ENCODE results near the gene TNKS1BP1. TPM values are rescaled to one million over a fixed set of nuclear protein-coding genes. Genes with fewer than 3 reads are reported as not detected.
"Not testable (repeated sequence)": the region's sequence is repeated elsewhere in the genome, so short reads cannot be mapped to it uniquely, and the experiment has no call there.

The TNKS1BP1 gene
- polyA plus RNA-seq, 1 donor: 103 TPM

- DNase-seq: no peak
- Histone ChIP-seq H3K4me1 (ENCODE audit: control insufficient read depth, insufficient read depth, low read length) (peaks cover 28% of the 10 kb centered on the region), H3K27ac (ENCODE audit: low read length) (no peak overlapping the region), H3K9me3 (ENCODE audit: control insufficient read depth, low read depth, low read length) (peaks cover 16% of the 10 kb centered on the region), H3K27me3 (ENCODE audit: control insufficient read depth, insufficient read depth, low read length) (no peaks in the 10 kb centered on the region), H3K36me3 (ENCODE audit: control insufficient read depth, insufficient read depth, low read length) (peaks cover 72% of the 10 kb centered on the region), H3K4me3 (ENCODE audit: low read length) (no peak overlapping the region)
- WGBS (ENCODE audit: insufficient coverage, low lambda C conversion rate): no CpG with 5 or more reads among the region's 8 CpGs
Measured at GRCh38 chr11:57303990-57304579, 20.7 kb downstream of the TNKS1BP1 start.

GRCh38 chr11:57303280-57303989 lies 21.3 kb downstream of the TNKS1BP1 start:
- Histone ChIP-seq H3K36me3 (ENCODE audit: control insufficient read depth, insufficient read depth, low read length) (peaks cover 71% of the 10 kb centered on the region), H3K9me3 (ENCODE audit: control insufficient read depth, low read depth, low read length) (peaks cover 16% of the 10 kb centered on the region), H3K27ac (ENCODE audit: low read length) (no peak overlapping the region), H3K4me3 (ENCODE audit: low read length) (no peak overlapping the region), H3K4me1 (ENCODE audit: control insufficient read depth, insufficient read depth, low read length) (peaks cover 23% of the 10 kb centered on the region), H3K27me3 (ENCODE audit: control insufficient read depth, insufficient read depth, low read length) (no peaks in the 10 kb centered on the region)
- no CpG with 5 or more reads among the region's 17 CpGs for WGBS (ENCODE audit: insufficient coverage, low lambda C conversion rate)
- DNase-seq: no peak

- no CpG with 5 or more reads among the region's 15 CpGs for WGBS (ENCODE audit: insufficient coverage, low lambda C conversion rate)
Measured at GRCh38 chr11:57302489-57302888, 22.3 kb downstream of the TNKS1BP1 start.

GRCh38 chr11:57301711-57302423 lies 22.9 kb downstream of the TNKS1BP1 start:
- H3K27me3 ChIP-seq (ENCODE audit: control insufficient read depth, insufficient read depth, low read length): no peaks in the 10 kb centered on the region
- WGBS (ENCODE audit: insufficient coverage, low lambda C conversion rate): no CpG with 5 or more reads among the region's 27 CpGs
- peaks cover 69% of the 10 kb centered on the region for H3K36me3 ChIP-seq (ENCODE audit: control insufficient read depth, insufficient read depth, low read length)
- peaks cover 9% of the 10 kb centered on the region for H3K4me1 ChIP-seq (ENCODE audit: control insufficient read depth, insufficient read depth, low read length)
- DNase-seq: no peak
- H3K27ac ChIP-seq (ENCODE audit: low read length): no peak overlapping the region
- H3K9me3 ChIP-seq (ENCODE audit: control insufficient read depth, low read depth, low read length): peaks cover 16% of the 10 kb centered on the region
- H3K4me3 ChIP-seq (ENCODE audit: low read length): no peak overlapping the region

More at GRCh38 chr11:57302489-57302888, 22.3 kb downstream of the TNKS1BP1 start:
- H3K4me1 ChIP-seq (ENCODE audit: control insufficient read depth, insufficient read depth, low read length): peaks cover 15% of the 10 kb centered on the region
- H3K36me3 ChIP-seq (ENCODE audit: control insufficient read depth, insufficient read depth, low read length): peaks cover 71% of the 10 kb centered on the region
- H3K27me3 ChIP-seq (ENCODE audit: control insufficient read depth, insufficient read depth, low read length): no peaks in the 10 kb centered on the region
- H3K27ac ChIP-seq (ENCODE audit: low read length): no peak overlapping the region
- H3K4me3 ChIP-seq (ENCODE audit: low read length): no peak overlapping the region
- peaks cover 16% of the 10 kb centered on the region for H3K9me3 ChIP-seq (ENCODE audit: control insufficient read depth, low read depth, low read length)
- DNase-seq: no peak

- peaks cover 69% of the 10 kb centered on the region for H3K36me3 ChIP-seq (ENCODE audit: control insufficient read depth, insufficient read depth, low read length)
- no CpG with 5 or more reads among the region's 10 CpGs for WGBS (ENCODE audit: insufficient coverage, low lambda C conversion rate)
Measured at GRCh38 chr11:57300785-57301184, 24.0 kb downstream of the TNKS1BP1 start.

GRCh38 chr11:57299150-57299737 lies 25.5 kb downstream of the TNKS1BP1 start:
- Histone ChIP-seq H3K27ac (ENCODE audit: low read length) (no peak overlapping the region), H3K9me3 (ENCODE audit: control insufficient read depth, low read depth, low read length) (peaks cover 16% of the 10 kb centered on the region), H3K4me1 (ENCODE audit: control insufficient read depth, insufficient read depth, low read length) (peaks cover 2% of the 10 kb centered on the region), H3K36me3 (ENCODE audit: control insufficient read depth, insufficient read depth, low read length) (peaks cover 58% of the 10 kb centered on the region), H3K27me3 (ENCODE audit: control insufficient read depth, insufficient read depth, low read length) (no peaks in the 10 kb centered on the region), H3K4me3 (ENCODE audit: low read length) (no peak overlapping the region)
- WGBS (ENCODE audit: insufficient coverage, low lambda C conversion rate): no CpG with 5 or more reads among the region's 5 CpGs
- no peak for DNase-seq

More at GRCh38 chr11:57300785-57301184, 24.0 kb downstream of the TNKS1BP1 start:
- Histone ChIP-seq H3K4me1 (ENCODE audit: control insufficient read depth, insufficient read depth, low read length) (peaks cover 3% of the 10 kb centered on the region), H3K27me3 (ENCODE audit: control insufficient read depth, insufficient read depth, low read length) (no peaks in the 10 kb centered on the region), H3K9me3 (ENCODE audit: control insufficient read depth, low read depth, low read length) (peaks cover 16% of the 10 kb centered on the region), H3K4me3 (ENCODE audit: low read length) (no peak overlapping the region), H3K27ac (ENCODE audit: low read length) (no peak overlapping the region)
- DNase-seq: no peak

GRCh38 chr11:57297221-57297620 lies 27.5 kb downstream of the TNKS1BP1 start:
- peaks cover 10% of the 10 kb centered on the region for H3K4me1 ChIP-seq (ENCODE audit: control insufficient read depth, insufficient read depth, low read length)
- H3K9me3 ChIP-seq (ENCODE audit: control insufficient read depth, low read depth, low read length): peaks cover 13% of the 10 kb centered on the region
- peaks cover 42% of the 10 kb centered on the region for H3K36me3 ChIP-seq (ENCODE audit: control insufficient read depth, insufficient read depth, low read length)
- WGBS (ENCODE audit: insufficient coverage, low lambda C conversion rate): no CpG with 5 or more reads among the region's 2 CpGs
- no peak overlapping the region for H3K27ac ChIP-seq (ENCODE audit: low read length)
- H3K4me3 ChIP-seq (ENCODE audit: low read length): no peak overlapping the region
- H3K27me3 ChIP-seq (ENCODE audit: control insufficient read depth, insufficient read depth, low read length): no peaks in the 10 kb centered on the region
- DNase-seq: no peak

- not testable (repeated sequence) for H3K27ac ChIP-seq (ENCODE audit: low read length); H3K27me3 ChIP-seq (ENCODE audit: control insufficient read depth, insufficient read depth, low read length); H3K4me3 ChIP-seq (ENCODE audit: low read length); H3K9me3 ChIP-seq (ENCODE audit: control insufficient read depth, low read depth, low read length)
- peak in 1 of 2 donors; percentile 63 for DNase-seq
- no CpG with 5 or more reads among the region's 3 CpGs for WGBS (ENCODE audit: insufficient coverage, low lambda C conversion rate)
- Histone ChIP-seq H3K4me1 (ENCODE audit: control insufficient read depth, insufficient read depth, low read length) (peaks cover 10% of the 10 kb centered on the region), H3K36me3 (ENCODE audit: control insufficient read depth, insufficient read depth, low read length) (peaks cover 32% of the 10 kb centered on the region)
Measured at GRCh38 chr11:57296205-57296604, 28.5 kb downstream of the TNKS1BP1 start.

GRCh38 chr11:57294225-57295131 lies 30.3 kb downstream of the TNKS1BP1 start:
- Histone ChIP-seq H3K4me3 (ENCODE audit: low read length) (no peak overlapping the region), H3K9me3 (ENCODE audit: control insufficient read depth, low read depth, low read length) (peaks cover 2% of the 10 kb centered on the region), H3K4me1 (ENCODE audit: control insufficient read depth, insufficient read depth, low read length) (peaks cover 22% of the 10 kb centered on the region), H3K27me3 (ENCODE audit: control insufficient read depth, insufficient read depth, low read length) (no peaks in the 10 kb centered on the region), H3K36me3 (ENCODE audit: control insufficient read depth, insufficient read depth, low read length) (peaks cover 14% of the 10 kb centered on the region), H3K27ac (ENCODE audit: low read length) (no peak overlapping the region)
- no peak for DNase-seq
- no CpG with 5 or more reads among the region's 2 CpGs for WGBS (ENCODE audit: insufficient coverage, low lambda C conversion rate)

Data from large intestine (tissue), 3 donors.